MCF 10A (cell line): Measurements from ENCODE around the gene TEX261. TPM values are rescaled to one million over a fixed set of nuclear protein-coding genes. Genes with fewer than 3 reads are reported as not detected.

Experiments
- BruUV-seq: library from RNA; stranded (reverse); fragments of 400-500 nt; replicated peaks from 2 replicates; lab custom pipeline; 2021; lab: Mats Ljungman, UMichigan
- CTCF ChIA-PET: fragments of 300-600 bp; sonication (Branson Sonifier 250); formaldehyde crosslinking; extraction: SDS; loops from one replicate; lab custom pipeline; 2021; ENCODE audit warnings: antibody characterized with exemption, inconsistent platforms; lab: Yijun Ruan, JAX
- POLR2A ChIA-PET: fragments of 300-600, 350-650 bp; sonication (Branson Sonifier 250); formaldehyde crosslinking; extraction: SDS; loops from one replicate; lab custom pipeline; 2020; ENCODE audit warnings: antibody characterized with exemption, inconsistent platforms; lab: Yijun Ruan, JAX
- DNase-seq: peaks from one replicate; pipeline ENCODE4 v3.0.0-alpha.2; 2018; ENCODE audit not compliant: unreplicated experiment
- H3K27ac Mint-ChIP-seq: one replicate; pipeline ENCODE4 v1.8.0; 2022; ENCODE audit warnings: mild to moderate bottlenecking, low read depth, mixed read lengths; ENCODE audit not compliant: unreplicated experiment
- H3K27me3 Mint-ChIP-seq: one replicate; pipeline ENCODE4 v1.8.0; 2022; ENCODE audit warnings: mixed read lengths; ENCODE audit not compliant: insufficient read depth, unreplicated experiment
- H3K36me3 Mint-ChIP-seq: one replicate; pipeline ENCODE4 v1.8.0; 2022; ENCODE audit warnings: mild to moderate bottlenecking, moderate library complexity, mixed read lengths; ENCODE audit not compliant: insufficient read depth, unreplicated experiment
- H3K4me1 Mint-ChIP-seq: one replicate; pipeline ENCODE4 v1.8.0; 2022; ENCODE audit warnings: mixed read lengths; ENCODE audit not compliant: insufficient read depth, unreplicated experiment
- H3K4me3 Mint-ChIP-seq: one replicate; pipeline ENCODE4 v1.8.0; 2022; ENCODE audit warnings: mild to moderate bottlenecking, moderate library complexity, mixed read lengths; ENCODE audit not compliant: unreplicated experiment
- H3K9me3 Mint-ChIP-seq: one replicate; pipeline ENCODE4 v1.8.0; 2022; ENCODE audit warnings: mixed read lengths; ENCODE audit not compliant: unreplicated experiment
- intact Hi-C: fragments of 100-400 bp; cut with micrococcal nuclease; formaldehyde crosslinking; loops from 2 replicates; pipeline ENCODE4 v1.14.1; 2022
- total RNA-seq: library from RNA; stranded (reverse); gene quantifications from 2 replicates; pipeline ENCODE4 v1.2.3, GENCODE V29; 2022
- TF ChIP-seq, protein P1 (sequence below): fragments of 200-600 bp; IDR thresholded peaks from one replicate; pipeline ENCODE4 v1.8.0; 2022; ENCODE audit warnings: antibody characterized with exemption, mild to moderate bottlenecking; ENCODE audit not compliant: unreplicated experiment

The TEX261 gene
- total RNA-seq, 1 experiment from 2014 or later: 63.2 TPM

DNA sequence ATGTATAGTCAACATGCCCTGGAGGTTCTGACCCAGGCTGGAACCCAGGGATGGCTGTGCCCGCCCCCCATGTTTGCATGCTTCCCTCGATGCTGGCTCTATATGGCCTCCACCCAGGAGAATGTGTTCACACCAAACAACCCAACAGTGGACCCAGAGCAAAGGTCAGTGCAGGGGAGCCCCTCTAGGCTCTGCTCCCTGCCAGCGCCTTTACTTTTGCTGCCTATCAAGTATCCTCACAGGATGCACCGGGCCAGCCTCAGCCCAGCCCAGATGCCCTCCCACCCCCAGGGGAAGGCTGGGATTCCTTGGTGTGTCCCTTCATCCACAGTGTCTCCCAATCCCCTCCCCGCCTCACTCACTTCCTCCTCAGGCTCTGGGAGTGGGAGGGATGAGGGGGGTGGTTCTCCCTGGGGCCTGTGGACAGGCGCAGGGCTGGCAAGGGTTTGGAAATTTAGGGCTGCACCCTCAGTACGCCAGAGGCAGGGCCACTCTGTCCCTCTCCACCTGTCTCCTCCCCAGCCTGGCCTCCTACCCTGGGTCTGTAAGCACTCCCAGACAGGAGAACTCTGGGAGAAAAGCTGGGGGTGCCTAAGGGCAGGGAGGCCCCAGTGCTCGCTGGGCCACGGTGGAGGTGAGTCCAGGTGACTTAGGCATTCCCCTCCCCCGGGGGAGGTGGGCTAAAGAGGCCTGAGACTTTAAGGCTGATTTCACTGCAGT, 56.6 kb downstream of the TEX261 start:
- Mint-ChIP-seq H3K4me1 (peaks cover 6% of the 10 kb centered on the region), H3K4me3 (no peak overlapping the region), H3K27ac (no peak overlapping the region), H3K27me3 (peaks cover 16% of the 10 kb centered on the region), H3K36me3 (peaks cover 6% of the 10 kb centered on the region), H3K9me3 (no peaks in the 10 kb centered on the region)
- TF ChIP-seq, protein P1, sequence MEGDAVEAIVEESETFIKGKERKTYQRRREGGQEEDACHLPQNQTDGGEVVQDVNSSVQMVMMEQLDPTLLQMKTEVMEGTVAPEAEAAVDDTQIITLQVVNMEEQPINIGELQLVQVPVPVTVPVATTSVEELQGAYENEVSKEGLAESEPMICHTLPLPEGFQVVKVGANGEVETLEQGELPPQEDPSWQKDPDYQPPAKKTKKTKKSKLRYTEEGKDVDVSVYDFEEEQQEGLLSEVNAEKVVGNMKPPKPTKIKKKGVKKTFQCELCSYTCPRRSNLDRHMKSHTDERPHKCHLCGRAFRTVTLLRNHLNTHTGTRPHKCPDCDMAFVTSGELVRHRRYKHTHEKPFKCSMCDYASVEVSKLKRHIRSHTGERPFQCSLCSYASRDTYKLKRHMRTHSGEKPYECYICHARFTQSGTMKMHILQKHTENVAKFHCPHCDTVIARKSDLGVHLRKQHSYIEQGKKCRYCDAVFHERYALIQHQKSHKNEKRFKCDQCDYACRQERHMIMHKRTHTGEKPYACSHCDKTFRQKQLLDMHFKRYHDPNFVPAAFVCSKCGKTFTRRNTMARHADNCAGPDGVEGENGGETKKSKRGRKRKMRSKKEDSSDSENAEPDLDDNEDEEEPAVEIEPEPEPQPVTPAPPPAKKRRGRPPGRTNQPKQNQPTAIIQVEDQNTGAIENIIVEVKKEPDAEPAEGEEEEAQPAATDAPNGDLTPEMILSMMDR: no peak
- ChIA-PET POLR2A (no interaction called here), CTCF (interaction anchor here (0.7 to 5.3 kb wide), 5 partner anchors 9 to 95 kb away, joined by 3 to 44 read pairs (median 5); no protein-coding TSS in a partner anchor)
- BruUV-seq: no TSS peak
- DNase-seq: no peak
- intact Hi-C loops: no loop called here

DNA sequence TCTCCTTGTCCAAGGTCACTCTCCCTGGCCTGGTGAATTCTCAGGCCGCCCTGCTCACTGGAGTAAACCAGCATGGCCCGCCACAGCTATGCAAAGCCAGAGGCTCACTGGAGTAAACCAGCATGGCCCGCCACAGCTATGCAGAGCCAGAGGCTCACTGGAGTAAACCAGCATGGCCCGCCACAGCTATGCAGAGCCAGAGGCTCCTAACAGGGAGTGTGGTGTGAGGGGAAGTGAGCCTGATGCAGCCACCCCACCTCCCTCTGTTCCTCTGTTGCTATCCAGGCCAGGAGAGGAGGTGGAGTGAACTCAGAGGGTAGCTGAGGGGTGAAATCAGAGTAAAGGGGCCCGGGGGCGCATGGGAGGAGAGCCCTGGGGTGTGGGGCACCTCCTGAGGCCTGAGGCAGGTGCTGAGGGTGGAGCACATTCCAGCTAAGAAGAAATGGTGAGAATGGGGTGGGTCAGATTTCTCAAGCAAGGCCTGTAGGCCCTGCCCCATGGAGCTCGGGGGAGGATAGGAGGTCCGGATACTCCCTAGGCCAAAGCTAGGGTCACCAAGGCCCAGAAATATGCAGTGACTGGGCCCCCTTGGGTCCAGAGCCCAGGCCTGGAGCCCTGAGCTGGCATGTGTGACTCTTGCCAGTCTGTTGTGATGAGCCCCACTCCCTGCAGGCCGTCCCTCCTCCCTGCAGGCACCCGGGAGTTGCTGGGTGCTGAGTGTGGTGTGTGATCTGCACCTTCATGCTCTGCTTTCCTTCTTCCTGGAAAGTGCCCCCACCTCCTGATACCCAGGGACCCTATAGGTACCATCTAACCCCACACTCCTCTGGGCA, 57.5 kb downstream of the TEX261 start:
- Mint-ChIP-seq H3K4me1 (peaks cover 6% of the 10 kb centered on the region), H3K36me3 (peaks cover 6% of the 10 kb centered on the region), H3K27ac (no peak overlapping the region), H3K9me3 (no peaks in the 10 kb centered on the region), H3K4me3 (no peak overlapping the region), H3K27me3 (peaks cover 16% of the 10 kb centered on the region)
- POLR2A ChIA-PET: no interaction called here
- no TSS peak for BruUV-seq
- intact Hi-C loops: no loop called here
- CTCF ChIA-PET: interaction anchor here (5.3 kb wide), 1 partner anchor 10 kb away, joined by 44 read pairs; no protein-coding TSS in a partner anchor
- no peak for DNase-seq
- TF ChIP-seq, protein P1: no peak

DNA sequence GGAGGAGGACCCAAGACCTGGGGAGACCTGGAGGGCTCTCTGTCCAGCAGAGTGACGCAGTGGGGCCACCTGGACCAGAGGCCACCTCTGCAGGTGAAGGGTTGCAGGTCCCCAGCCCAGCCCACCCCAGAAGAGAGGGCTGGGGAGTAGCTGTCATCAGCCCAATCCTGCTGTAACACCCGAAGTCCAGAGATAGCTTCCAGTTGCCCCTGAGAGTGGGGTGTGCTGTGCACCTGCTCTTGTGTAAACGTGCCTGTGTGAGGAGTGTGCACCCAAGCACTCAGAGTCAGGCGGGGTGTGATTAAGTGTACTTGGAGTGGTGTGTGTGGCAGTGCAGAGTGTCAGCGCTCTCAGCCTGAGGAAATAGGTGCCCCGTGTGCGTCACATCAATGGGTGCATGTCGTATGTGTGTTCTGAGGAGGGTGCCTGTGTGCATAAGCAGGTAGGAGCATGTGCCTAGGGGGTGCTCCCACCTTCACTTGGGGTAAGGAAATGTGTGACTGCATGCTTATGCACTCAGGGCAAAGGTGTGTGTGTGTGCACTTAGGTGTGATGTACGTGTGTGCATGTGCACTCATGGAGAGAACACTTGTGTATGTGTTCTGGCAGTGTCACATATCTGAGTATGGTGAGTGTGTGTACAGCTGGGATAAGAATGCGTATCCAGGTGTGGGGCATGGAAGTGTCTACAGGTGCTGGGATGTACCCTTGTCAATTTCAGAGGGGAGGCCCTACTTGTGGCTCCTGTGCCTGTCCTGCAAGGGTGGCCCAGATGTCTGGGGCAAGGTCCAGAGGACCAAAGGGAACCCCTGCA, 58.3 kb downstream of the TEX261 start:
- Mint-ChIP-seq H3K4me1 (peaks cover 6% of the 10 kb centered on the region), H3K36me3 (peaks cover 6% of the 10 kb centered on the region), H3K9me3 (no peaks in the 10 kb centered on the region), H3K27me3 (peaks cover 16% of the 10 kb centered on the region), H3K4me3 (no peak overlapping the region), H3K27ac (no peak overlapping the region)
- BruUV-seq: no TSS peak
- CTCF ChIA-PET: interaction anchor here (1.3 to 5.3 kb wide), 3 partner anchors 11 to 65 kb away, joined by 3 to 44 read pairs (median 8); no protein-coding TSS in a partner anchor
- POLR2A ChIA-PET: interaction anchor here (0.6 kb wide), 2 partner anchors 123 to 132 kb away, joined by 3 read pairs; partner anchors contain the start of gene NAGK
- intact Hi-C loops: no loop called here
- TF ChIP-seq, protein P1: no peak
- no peak for DNase-seq

Other genes starting within 250 kb of the TEX261 start
- 0.23 and 0.34 TPM in 2 replicates for gene ADD2, start 226.7 kb downstream of the TEX261 start, total RNA-seq
- not detected in 2 replicates for gene FIGLA, start 204.2 kb downstream of the TEX261 start, total RNA-seq
- gene CLEC4F, start 174.3 kb downstream of the TEX261 start, total RNA-seq: not detected in 2 replicates
- not detected in 2 replicates for gene CD207, start 159.1 kb downstream of the TEX261 start, total RNA-seq
- gene VAX2, start 94.3 kb downstream of the TEX261 start, total RNA-seq: not detected in 2 replicates
- not detected in 2 replicates for gene ATP6V1B1, start 59.0 kb downstream of the TEX261 start, total RNA-seq
- not detected in 2 replicates for gene ANKRD53, start 16.2 kb downstream of the TEX261 start, total RNA-seq
- gene NAGK, start 73.8 kb upstream of the TEX261 start, total RNA-seq: 30.9 and 45.7 TPM in 2 replicates
- gene MCEE, start 135.4 kb upstream of the TEX261 start, total RNA-seq: 14.7 and 14.9 TPM in 2 replicates
- 31.4 and 32.8 TPM in 2 replicates for gene MPHOSPH10, start 135.8 kb upstream of the TEX261 start, total RNA-seq
- gene PAIP2B, start 232.2 kb upstream of the TEX261 start, total RNA-seq: 1.4 and 1.8 TPM in 2 replicates